GM19463 (cell line): ENCODE data around the gene ZNF560.
A peak's percentile ranks its signal among the peaks of the same experiment; 100 is the strongest.
"Not testable (repeated sequence)": the region's sequence is repeated elsewhere in the genome, so short reads cannot be mapped to it uniquely, and the experiment has no call there.

Experiments
- ATAC-seq: cut with Tn5 transposase; IDR thresholded peaks from one replicate; pipeline ENCODE4 v1.9.1; 2021; ENCODE audit warnings: mild to moderate bottlenecking, moderate library complexity; ENCODE audit not compliant: unreplicated experiment

Gene ZNF560

GRCh38 chr19:9498183-9498902, at the start of gene ZNF560:
TSS of gene ZNF560 (minus strand) at chr19:9498616. CDS start at chr19:9475313, 23,303 bp downstream.
- ATAC-seq, result no peak

- ATAC-seq, result no peak
These were observed 49.5 kb upstream of the ZNF560 start for GRCh38 chr19:9547870-9548269.

- not testable (repeated sequence) for ATAC-seq
These were observed 42.9 kb upstream of the ZNF560 start for GRCh38 chr19:9541281-9541680.

- ATAC-seq, result not testable (repeated sequence)
These were observed 41.5 kb upstream of the ZNF560 start for GRCh38 chr19:9539921-9540320.

GRCh38 chr19:9539201-9539600, 40.8 kb upstream of the ZNF560 start:
- ATAC-seq, result not testable (repeated sequence)

GRCh38 chr19:9538183-9539058, 40.0 kb upstream of the ZNF560 start, which contains the start of gene ZNF426:
TSS of gene ZNF426 (minus strand) at chr19:9538645. CDS start at chr19:9536232, 2,413 bp downstream.
- ATAC-seq, result peak; percentile 68

- ATAC-seq, result no peak
These were observed 37.5 kb upstream of the ZNF560 start for GRCh38 chr19:9535934-9536333.

GRCh38 chr19:9531933-9532332, 33.5 kb upstream of the ZNF560 start:
- no peak for ATAC-seq

GRCh38 chr19:9528757-9529336, 30.4 kb upstream of the ZNF560 start:
- ATAC-seq, result no peak

GRCh38 chr19:9523885-9524474, 25.6 kb upstream of the ZNF560 start:
- ATAC-seq, result no peak

- ATAC-seq, result no peak
These were observed 8.9 kb upstream of the ZNF560 start for GRCh38 chr19:9507285-9507684.

GRCh38 chr19:9500796-9501195, 2.4 kb upstream of the ZNF560 start:
- no peak for ATAC-seq

GRCh38 chr19:9494096-9494495, 4.3 kb downstream of the ZNF560 start:
- ATAC-seq, result no peak

GRCh38 chr19:9487016-9487415, 11.4 kb downstream of the ZNF560 start:
- ATAC-seq, result no peak

- no peak for ATAC-seq
These were observed 13.3 kb downstream of the ZNF560 start for GRCh38 chr19:9485140-9485539.

- ATAC-seq, result no peak
These were observed 23.4 kb downstream of the ZNF560 start for GRCh38 chr19:9474975-9475374.

- no peak for ATAC-seq
These were observed 31.3 kb downstream of the ZNF560 start for GRCh38 chr19:9467161-9467560.

- ATAC-seq, result no peak
These were observed 36.5 kb downstream of the ZNF560 start for GRCh38 chr19:9461938-9462337.

GRCh38 chr19:9456018-9456689, 42.3 kb downstream of the ZNF560 start:
- ATAC-seq, result no peak

GRCh38 chr19:9453953-9454352, 44.5 kb downstream of the ZNF560 start:
- no peak for ATAC-seq

- ATAC-seq, result no peak
These were observed 53.4 kb downstream of the ZNF560 start for GRCh38 chr19:9445037-9445436.
